Stimulated activated CD8-positive, alpha-beta memory T cell treated with anti-CD3 and anti-CD28 coated beads, Interleukin-15, amount 100 ng/mL, for 24 hours (primary cell): ENCODE results near the gene MYO15B.
A peak's percentile ranks its signal among the peaks of the same experiment; 100 is the strongest.
"Not testable (repeated sequence)": the region's sequence is repeated elsewhere in the genome, so short reads cannot be mapped to it uniquely, and the experiment has no call there.

Experiments used
- DNase-seq: peaks from one replicate; pipeline ENCODE4 v3.0.0-alpha.2; 2020; ENCODE audit warnings: low read depth

The MYO15B gene

GRCh38 chr17:75624714-75625345 is 37.2 kb downstream of the MYO15B start:
- DNase-seq, result no peak

DNA sequence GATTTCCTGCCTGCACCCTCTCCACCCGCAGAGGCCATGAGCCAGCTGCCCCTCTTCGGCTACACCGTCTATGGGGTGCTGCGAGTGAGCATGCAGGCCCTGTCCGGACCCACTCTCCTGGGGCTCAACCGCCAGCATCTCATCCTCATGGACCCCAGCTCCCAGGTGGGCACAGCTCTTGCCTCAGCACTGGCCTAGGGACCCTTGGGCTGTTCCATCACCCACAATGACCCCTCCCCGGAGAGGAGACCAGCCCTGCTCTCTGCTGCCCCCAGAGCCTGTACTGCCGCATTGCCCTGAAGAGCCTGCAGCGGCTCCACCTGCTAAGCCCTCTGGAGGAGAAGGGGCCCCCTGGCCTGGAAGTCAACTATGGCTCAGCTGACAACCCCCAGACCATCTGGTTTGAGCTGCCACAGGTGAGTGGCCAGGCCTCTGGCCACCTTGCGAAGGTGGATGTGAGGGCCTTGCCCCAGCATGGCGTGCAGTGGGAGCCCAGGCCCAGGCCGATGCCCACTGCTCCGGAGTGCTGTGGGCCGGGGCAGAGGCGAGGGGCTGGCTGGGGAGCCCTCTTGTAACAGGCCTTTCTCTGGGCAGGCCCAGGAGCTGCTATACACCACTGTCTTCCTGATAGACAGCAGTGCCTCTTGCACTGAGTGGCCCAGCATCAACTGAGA is 38.4 kb downstream of the MYO15B start:
- DNase-seq, result no peak

- no peak for DNase-seq
Observed at GRCh38 chr17:75626496-75627038, 39.0 kb downstream of the MYO15B start.

- no peak for DNase-seq
Observed at GRCh38 chr17:75627094-75627493, 39.5 kb downstream of the MYO15B start.

DNA sequence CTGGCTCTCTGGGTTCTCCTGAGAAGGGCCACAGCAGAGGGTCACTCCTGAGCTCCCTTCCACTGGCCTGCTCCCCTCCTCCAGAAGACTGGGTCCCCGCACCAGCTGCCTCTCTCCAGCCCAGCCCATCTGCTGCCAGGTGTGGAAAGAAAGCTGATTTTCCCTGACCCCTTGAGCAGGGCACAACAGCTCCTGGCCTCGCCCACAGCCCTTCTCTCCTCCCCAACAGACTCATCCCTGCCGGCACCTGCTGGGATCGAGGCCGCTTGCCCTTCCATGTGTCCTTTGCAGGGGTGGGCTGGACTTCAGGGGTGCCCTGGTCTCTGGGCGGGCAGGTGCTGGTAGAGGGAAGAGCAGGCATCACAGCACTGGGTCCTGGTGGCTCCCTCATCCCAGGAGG is 40.8 kb downstream of the MYO15B start:
- DNase-seq, result no peak

DNA sequence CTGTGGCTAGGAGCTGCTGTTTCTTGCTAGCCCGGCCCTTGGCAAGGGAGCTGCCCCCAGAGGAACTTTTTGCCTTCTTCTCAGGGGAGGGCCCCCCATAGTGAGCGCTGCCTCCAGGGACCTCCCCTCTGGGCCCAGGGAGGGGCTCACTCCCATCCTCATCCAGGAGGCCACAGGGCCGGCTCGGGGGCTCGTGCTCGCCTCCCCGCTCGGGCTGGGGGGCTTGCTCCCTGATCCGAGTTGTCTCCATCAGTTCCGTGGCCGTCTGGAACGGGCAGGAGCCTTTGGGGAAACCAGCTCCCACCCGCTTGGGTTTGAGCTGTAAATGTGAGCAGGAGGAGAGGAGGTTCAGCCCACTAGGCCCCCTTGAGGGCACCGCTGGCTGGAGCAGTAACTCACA is 41.6 kb downstream of the MYO15B start:
- no peak for DNase-seq

DNA sequence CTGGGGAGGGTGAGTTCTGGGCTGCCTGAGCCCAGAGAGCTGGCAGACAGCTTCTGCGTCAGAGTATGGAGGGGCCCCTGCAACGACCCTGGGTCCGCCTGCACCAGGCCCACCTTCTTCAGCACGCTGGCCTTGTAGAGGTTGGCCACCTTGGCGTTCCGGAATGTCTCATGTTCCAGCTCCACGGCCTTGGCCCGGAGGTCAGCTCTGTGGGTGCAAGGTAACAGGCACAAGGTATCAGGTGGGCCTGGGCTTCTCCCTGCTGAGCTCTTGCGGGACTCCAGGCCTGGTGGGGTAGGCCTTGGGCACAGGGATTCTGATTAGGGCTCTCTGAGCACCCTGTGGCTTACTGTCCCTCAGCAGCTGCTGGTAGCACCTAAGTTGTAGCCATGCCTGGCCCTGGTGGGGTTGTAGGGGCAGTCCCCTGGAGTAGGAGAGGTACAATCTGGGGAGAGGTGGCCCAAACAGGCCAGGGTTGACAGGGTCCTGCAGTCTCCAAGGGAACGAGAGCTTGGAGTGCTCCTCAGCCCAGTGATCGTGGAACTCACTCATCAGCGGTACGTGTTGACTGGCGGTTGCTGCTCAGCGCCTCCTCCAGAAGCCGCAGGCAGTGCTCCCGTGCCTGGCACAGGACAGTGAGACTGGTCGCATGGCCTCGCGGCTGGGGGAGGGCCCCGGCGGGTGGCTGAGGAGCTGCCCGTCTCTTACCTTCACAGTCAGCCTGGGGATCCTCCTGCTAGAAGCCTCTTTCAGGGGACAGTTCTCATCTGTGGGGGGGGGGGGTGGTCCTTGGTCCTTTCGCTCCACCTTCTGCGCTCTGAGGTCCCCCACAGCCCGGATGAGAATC is 42.7 kb downstream of the MYO15B start:
- no peak for DNase-seq

- no peak for DNase-seq
Observed at GRCh38 chr17:75631353-75631752, 43.8 kb downstream of the MYO15B start.

- DNase-seq, result no peak
Observed at GRCh38 chr17:75632428-75632827, 44.8 kb downstream of the MYO15B start.

DNA sequence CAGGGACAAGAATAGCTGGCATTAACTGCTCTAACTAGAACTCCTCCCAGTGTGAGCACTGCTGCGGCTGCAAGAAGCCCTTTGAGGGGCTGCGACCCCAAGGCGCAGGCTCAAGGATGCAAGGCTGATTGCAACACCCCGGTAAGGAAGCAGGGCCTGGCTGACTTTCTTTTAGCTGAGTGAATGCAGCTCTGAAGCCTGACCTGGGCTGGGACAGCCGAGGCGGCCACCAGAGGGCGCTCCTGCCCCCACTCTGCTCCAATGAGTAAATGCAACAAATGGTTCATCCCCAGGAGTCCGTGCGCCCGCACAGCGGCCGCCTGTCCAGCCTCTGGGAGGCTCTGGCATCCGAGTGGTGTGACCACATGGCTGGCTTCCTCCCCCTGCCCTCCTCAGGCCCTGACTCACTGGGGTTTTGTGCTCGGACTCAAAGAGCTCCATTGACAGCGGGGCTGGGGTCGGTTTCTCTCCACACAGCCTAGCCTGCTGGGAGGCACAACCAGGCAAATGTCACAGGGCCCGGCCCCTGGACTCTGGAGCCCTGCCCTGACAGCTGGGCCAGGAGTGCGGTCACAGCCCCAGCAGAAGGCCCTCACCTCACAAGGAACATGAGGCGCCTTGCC is 45.4 kb downstream of the MYO15B start, which contains the start of gene SMIM5:
TSS of gene SMIM5 (plus strand) at position 572 of the 623 bp plus-strand sequence. CDS start 6,768 bp downstream, outside the sequence.
- peak; percentile 78 for DNase-seq

GRCh38 chr17:75633486-75634375 is 46.1 kb downstream of the MYO15B start:
- DNase-seq, result no peak

GRCh38 chr17:75634376-75634740 is 46.8 kb downstream of the MYO15B start:
- no peak for DNase-seq

- DNase-seq, result no peak
Observed at GRCh38 chr17:75634754-75635609, 47.4 kb downstream of the MYO15B start.

- no peak for DNase-seq
Observed at GRCh38 chr17:75635610-75636202, 48.1 kb downstream of the MYO15B start.

GRCh38 chr17:75636381-75637142 is 49.0 kb downstream of the MYO15B start:
- DNase-seq, result no peak

- no peak for DNase-seq
Observed at GRCh38 chr17:75637143-75637538, 49.5 kb downstream of the MYO15B start.

GRCh38 chr17:75637551-75637950 is 50.0 kb downstream of the MYO15B start:
- no peak for DNase-seq

GRCh38 chr17:75638039-75638438 is 50.4 kb downstream of the MYO15B start:
- not testable (repeated sequence) for DNase-seq

DNA sequence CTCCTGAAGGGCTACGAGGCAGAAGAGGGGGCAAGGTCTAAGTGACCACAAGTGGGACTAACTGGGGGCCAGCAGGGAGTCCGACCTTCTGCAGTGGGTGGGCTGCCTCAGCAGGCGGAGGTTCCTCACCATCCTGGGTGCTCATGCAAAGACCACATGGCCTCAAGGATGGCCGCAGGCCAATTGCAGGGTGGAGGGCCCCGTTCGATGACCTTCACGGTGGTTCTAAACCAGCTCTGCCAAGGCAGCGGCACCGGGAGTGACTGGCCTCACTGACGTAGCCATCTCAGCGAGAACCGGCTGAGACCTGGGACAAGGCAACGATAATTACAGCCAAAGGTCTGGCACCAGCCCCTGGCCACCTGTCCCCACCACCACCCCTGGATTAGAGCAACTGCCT is 51.3 kb downstream of the MYO15B start:
- DNase-seq, result no peak
